GM12878 (cell line): ENCODE results near the gene KCNQ1.

ENCODE experiments used
- CBX5 ChIP-seq: sonication (generic); IDR thresholded peaks from 2 replicates; pipeline ENCODE4 v1.6.1; 2016; ENCODE audit warnings: low read depth, moderate library complexity, mild to moderate bottlenecking, inconsistent platforms
- MTA3 ChIP-seq: IDR thresholded peaks from 2 replicates; pipeline ENCODE4 v1.6.1; 2012; ENCODE audit warnings: low read length, inconsistent platforms, borderline replicate concordance
- NFYA ChIP-seq: IDR thresholded peaks from 2 replicates; pipeline ENCODE4 v1.6.1; 2011; ENCODE audit warnings: low read depth, mild to moderate bottlenecking, low read length, improper control_type of control experiment, borderline replicate concordance

- no peak for TF ChIP-seq MTA3
- TF ChIP-seq NFYA: no peak
- TF ChIP-seq CBX5: no peak
These were observed 263.4 kb downstream of the KCNQ1 start for GRCh38 chr11:2708151-2708581.
